ENCODE measurements around the gene EIF2AK3. TPM values are rescaled to one million over a fixed set of nuclear protein-coding genes. Genes with fewer than 3 reads are reported as not detected.
A peak's percentile ranks its signal among the peaks of the same experiment; 100 is the strongest.
"Not testable (repeated sequence)": the region's sequence is repeated elsewhere in the genome, so short reads cannot be mapped to it uniquely, and the experiment has no call there.

Gene EIF2AK3
- total and polyA plus RNA-seq, 8 donors: 4.8 to 92.3 (median 40.5) TPM

DNA sequence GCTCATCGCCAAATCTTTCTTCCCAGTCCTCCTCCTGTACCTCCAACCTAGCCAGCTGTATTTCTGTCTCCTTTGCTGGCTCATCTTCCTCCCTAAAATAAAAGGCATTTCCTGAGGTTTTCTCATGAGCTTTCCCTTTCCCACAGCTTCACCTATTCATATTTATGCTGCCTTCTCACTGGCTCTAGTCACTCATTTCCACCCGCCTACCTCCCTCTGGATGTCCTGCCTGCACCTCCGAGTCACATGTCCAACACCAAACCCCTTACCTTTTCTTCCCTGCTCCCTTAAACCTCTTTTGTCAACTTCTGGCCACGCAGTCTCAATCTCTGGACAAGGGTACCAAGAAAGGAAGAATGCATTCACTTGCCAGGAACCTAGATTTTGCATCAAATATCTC is 2.8 kb downstream of the EIF2AK3 start:
- intact Hi-C loops (cut with DNase I; ENCODE audit: low total_unique reads): no loop called here
- DNase-seq: peak in 1 of 2 donors; percentile 16
- Histone ChIP-seq H3K27ac (peak overlapping the region in 4 of 5 donors; percentile 21 to 99 (median 50)), H3K27me3 (no peaks in the 10 kb centered on the region), H3K36me3 (no peaks in the 10 kb centered on the region), H3K4me3 (peak overlapping the region in 3 of 4 donors; percentile 15 to 93 (median 87)), H3K9me3 (no peaks in the 10 kb centered on the region), H3K4me1 (peaks cover 24 to 79% (median 59%) of the 10 kb centered on the region in 4 donors)
- TF ChIP-seq, protein P1, sequence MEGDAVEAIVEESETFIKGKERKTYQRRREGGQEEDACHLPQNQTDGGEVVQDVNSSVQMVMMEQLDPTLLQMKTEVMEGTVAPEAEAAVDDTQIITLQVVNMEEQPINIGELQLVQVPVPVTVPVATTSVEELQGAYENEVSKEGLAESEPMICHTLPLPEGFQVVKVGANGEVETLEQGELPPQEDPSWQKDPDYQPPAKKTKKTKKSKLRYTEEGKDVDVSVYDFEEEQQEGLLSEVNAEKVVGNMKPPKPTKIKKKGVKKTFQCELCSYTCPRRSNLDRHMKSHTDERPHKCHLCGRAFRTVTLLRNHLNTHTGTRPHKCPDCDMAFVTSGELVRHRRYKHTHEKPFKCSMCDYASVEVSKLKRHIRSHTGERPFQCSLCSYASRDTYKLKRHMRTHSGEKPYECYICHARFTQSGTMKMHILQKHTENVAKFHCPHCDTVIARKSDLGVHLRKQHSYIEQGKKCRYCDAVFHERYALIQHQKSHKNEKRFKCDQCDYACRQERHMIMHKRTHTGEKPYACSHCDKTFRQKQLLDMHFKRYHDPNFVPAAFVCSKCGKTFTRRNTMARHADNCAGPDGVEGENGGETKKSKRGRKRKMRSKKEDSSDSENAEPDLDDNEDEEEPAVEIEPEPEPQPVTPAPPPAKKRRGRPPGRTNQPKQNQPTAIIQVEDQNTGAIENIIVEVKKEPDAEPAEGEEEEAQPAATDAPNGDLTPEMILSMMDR (IDR thresholded peaks at IDR 0.05): no peak
- TF ChIP-seq POLR2AphosphoS5 (IDR thresholded peaks at IDR 0.05) (no peak), POLR2A (IDR thresholded peaks at IDR 0.05) (no peak), EP300 (IDR thresholded peaks at IDR 0.05) (no peak)
- WGBS, 5 donors: 45 to 74% (median 54%) methylated on average over 4 of the region's 4 CpGs

DNA sequence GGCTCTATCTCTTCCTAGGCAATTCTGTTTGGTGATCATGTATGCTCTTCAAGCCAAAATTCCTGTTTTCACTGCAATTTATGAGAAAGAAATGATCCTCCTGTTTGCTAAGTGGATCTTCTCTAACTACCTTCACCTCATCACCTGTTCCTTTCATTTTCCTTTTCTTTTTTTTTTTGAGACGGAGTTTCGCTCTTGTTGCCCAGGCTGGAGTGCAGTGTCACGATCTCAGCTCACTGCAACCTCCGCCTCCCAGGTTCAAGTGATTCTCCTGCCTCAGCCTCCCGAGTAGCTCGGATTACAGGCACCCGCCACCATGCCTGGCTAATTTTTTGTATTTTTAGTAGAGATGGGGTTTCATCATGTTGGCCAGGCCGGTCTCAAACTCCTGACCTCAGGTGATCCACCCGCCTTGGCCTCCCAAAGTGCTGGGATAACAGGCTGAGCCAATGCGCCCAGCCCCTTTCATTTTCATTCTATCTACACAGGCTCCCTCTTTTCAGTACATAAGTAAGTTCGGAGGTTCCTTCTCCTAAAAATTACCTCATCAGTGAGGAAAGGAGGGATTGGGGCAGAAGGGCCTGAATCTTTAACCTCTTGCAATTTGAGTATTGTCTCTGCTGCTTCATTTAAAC is 3.3 kb downstream of the EIF2AK3 start:
- H3K9me3 ChIP-seq; intact Hi-C loops (cut with DNase I; ENCODE audit: low total_unique reads); DNase-seq; H3K27me3 ChIP-seq; H3K36me3 ChIP-seq: not testable (repeated sequence)
- 69 to 88% (median 82%) methylated on average over 11 of the region's 11 CpGs for WGBS, 5 donors
- Histone ChIP-seq H3K4me1 (peaks cover 23 to 84% (median 64%) of the 10 kb centered on the region in 4 donors), H3K4me3 (peak overlapping the region in 3 of 4 donors; percentile 15 to 93 (median 87)), H3K27ac (peak overlapping the region in 4 of 5 donors; percentile 21 to 99 (median 50))

DNA sequence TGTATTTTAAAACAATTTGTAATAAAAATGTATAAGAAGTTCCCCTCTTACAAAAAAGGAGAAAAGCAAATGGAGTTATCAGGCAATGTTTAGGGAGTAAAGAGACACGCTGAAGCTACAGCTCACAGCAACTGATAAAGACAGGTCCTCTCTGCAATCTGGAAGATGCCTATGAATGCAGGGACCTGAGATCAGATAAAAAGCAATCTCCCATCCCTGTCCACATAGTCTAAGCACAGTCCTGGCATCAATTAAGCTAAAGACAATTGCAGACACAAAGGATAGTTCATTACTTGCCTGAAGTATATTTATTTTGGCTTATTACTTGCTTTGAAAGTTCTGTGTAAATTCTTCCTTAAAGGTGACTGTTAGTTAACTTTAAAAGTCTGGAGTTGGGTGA is 5.0 kb downstream of the EIF2AK3 start:
- H3K27ac ChIP-seq: peak overlapping the region; percentile 33 to 99 (median 67)
- intact Hi-C loops (cut with DNase I; ENCODE audit: low total_unique reads): no loop called here
- TF ChIP-seq POLR2A (IDR thresholded peaks at IDR 0.05) (no peak), EP300 (IDR thresholded peaks at IDR 0.05) (no peak), POLR2AphosphoS5 (IDR thresholded peaks at IDR 0.05) (no peak)
- TF ChIP-seq, protein P1 (IDR thresholded peaks at IDR 0.05): no peak
- no peaks in the 10 kb centered on the region for H3K27me3 ChIP-seq
- H3K4me3 ChIP-seq: no peak overlapping the region
- WGBS, 5 donors: 34 to 58% (median 50%) methylated on average over 1 of the region's 1 CpG
- peaks cover 24 to 91% (median 70%) of the 10 kb centered on the region in 4 donors for H3K4me1 ChIP-seq
- no peak for DNase-seq
- H3K9me3 ChIP-seq: no peaks in the 10 kb centered on the region
- H3K36me3 ChIP-seq: no peaks in the 10 kb centered on the region

DNA sequence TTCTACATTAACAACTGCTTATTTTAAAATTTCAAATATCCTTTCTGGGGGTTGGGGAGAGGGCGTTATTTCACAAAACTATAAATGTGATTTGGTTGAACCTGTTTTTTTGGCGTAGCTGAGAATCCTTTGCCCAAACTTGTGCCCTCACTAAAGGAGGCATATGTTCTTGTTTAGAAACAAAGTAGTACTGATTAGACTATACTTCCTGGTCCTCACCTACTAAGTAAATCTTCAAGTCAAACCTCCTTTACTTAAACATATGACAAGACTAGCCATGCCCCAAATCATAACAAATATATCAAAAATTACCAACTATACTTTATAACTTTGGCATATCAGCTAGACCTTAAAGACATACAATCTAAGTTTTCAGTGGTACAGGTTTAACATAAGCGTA is 5.8 kb downstream of the EIF2AK3 start:
- H3K27ac ChIP-seq: peak overlapping the region in 4 of 5 donors; percentile 56 to 99 (median 70)
- TF ChIP-seq POLR2AphosphoS5 (IDR thresholded peaks at IDR 0.05) (no peak), POLR2A (IDR thresholded peaks at IDR 0.05) (no peak), EP300 (IDR thresholded peaks at IDR 0.05) (no peak)
- TF ChIP-seq, protein P1 (IDR thresholded peaks at IDR 0.05): no peak
- no peaks in the 10 kb centered on the region for H3K9me3 ChIP-seq
- WGBS, 5 donors: 36 to 56% (median 46%) methylated on average over 3 of the region's 3 CpGs
- intact Hi-C loops (cut with DNase I; ENCODE audit: low total_unique reads): no loop called here
- peak in 1 of 2 donors; percentile 25 for DNase-seq
- no peaks in the 10 kb centered on the region for H3K36me3 ChIP-seq
- no peak overlapping the region for H3K4me3 ChIP-seq
- peaks cover 30 to 95% (median 71%) of the 10 kb centered on the region in 4 donors for H3K4me1 ChIP-seq
- H3K27me3 ChIP-seq: no peaks in the 10 kb centered on the region

DNA sequence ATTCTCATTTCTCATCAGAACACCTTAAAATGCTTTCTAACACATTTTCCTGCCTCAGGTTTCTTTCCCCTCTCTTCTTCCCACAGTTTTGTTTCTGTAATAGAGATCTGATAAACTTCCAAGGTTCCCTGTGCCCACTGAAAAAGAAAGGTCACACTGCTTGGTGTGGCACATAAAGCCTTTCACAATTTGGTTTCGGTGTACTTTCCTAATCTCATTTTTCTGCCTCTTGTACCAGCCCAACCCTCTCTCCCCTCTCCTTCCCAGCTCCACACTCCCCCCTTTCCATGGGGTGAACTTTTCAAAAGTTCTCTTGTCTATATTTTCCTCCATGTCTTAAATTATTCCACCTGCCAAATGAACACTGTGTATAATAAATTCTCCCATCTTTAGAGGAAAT is 7.2 kb downstream of the EIF2AK3 start:
- Histone ChIP-seq H3K27ac (peak overlapping the region; percentile 56 to 99 (median 67)), H3K9me3 (no peaks in the 10 kb centered on the region), H3K27me3 (no peaks in the 10 kb centered on the region), H3K4me1 (peaks cover 23 to 95% (median 66%) of the 10 kb centered on the region in 4 donors), H3K36me3 (no peaks in the 10 kb centered on the region), H3K4me3 (no peak overlapping the region)
- no peak for TF ChIP-seq POLR2A (IDR thresholded peaks at IDR 0.05)
- TF ChIP-seq POLR2AphosphoS5 (IDR thresholded peaks at IDR 0.05): peak in 1 of 3 donors; percentile 43
- DNase-seq: peak in 1 of 2 donors; percentile 55
- 31 to 48% (median 41%) methylated on average over 1 of the region's 1 CpG for WGBS, 5 donors
- intact Hi-C loops (cut with DNase I; ENCODE audit: low total_unique reads): no loop called here

All from stomach (tissue), 9 donors.